ENCODE results near the gene NAA10.

Gene NAA10

GRCh38 chrX:153973127-153974002 is 38.5 kb upstream of the NAA10 start:
- no peak for DNase-seq (ENCODE audit: low read depth)
- peak overlapping the region; percentile 65 for H3K4me3 ChIP-seq (ENCODE audit: low read length)
- no peak for TF ChIP-seq CTCF (conservative IDR thresholded peaks at IDR 0.05; ENCODE audit: low read length)

GRCh38 chrX:153972368-153973126 is 37.7 kb upstream of the NAA10 start, which contains the start of gene TMEM187:
TSS of gene TMEM187 (plus strand) at chrX:153972754. CDS start at chrX:153982063, 9,309 bp downstream.
- no peak for TF ChIP-seq CTCF (conservative IDR thresholded peaks at IDR 0.05; ENCODE audit: low read length)
- DNase-seq (ENCODE audit: low read depth): peak; percentile 75
- H3K4me3 ChIP-seq (ENCODE audit: low read length): peak within 1 kb of the TSS; percentile 89

GRCh38 chrX:153971450-153972367 is 36.9 kb upstream of the NAA10 start, which contains the start of gene HCFC1:
TSS of gene HCFC1 (minus strand) at chrX:153971818. CDS start at chrX:153970840, 978 bp downstream.
- DNase-seq (ENCODE audit: low read depth): peak; percentile 86
- peak within 1 kb of the TSS; percentile 89 for H3K4me3 ChIP-seq (ENCODE audit: low read length)
- no peak for TF ChIP-seq CTCF (conservative IDR thresholded peaks at IDR 0.05; ENCODE audit: low read length)

GRCh38 chrX:153971124-153971449 is 36.2 kb upstream of the NAA10 start:
- DNase-seq (ENCODE audit: low read depth): peak; percentile 85
- peak overlapping the region; percentile 89 for H3K4me3 ChIP-seq (ENCODE audit: low read length)
- no peak for TF ChIP-seq CTCF (conservative IDR thresholded peaks at IDR 0.05; ENCODE audit: low read length)

- peak overlapping the region; percentile 89 for H3K4me3 ChIP-seq (ENCODE audit: low read length)
- no peak for TF ChIP-seq CTCF (conservative IDR thresholded peaks at IDR 0.05; ENCODE audit: low read length)
- peak; percentile 70 for DNase-seq (ENCODE audit: low read depth)
Measured at GRCh38 chrX:153970357-153971123, 35.7 kb upstream of the NAA10 start.

GRCh38 chrX:153969904-153970356 is 35.1 kb upstream of the NAA10 start:
- peak; percentile 23 for DNase-seq (ENCODE audit: low read depth)
- H3K4me3 ChIP-seq (ENCODE audit: low read length): peak overlapping the region; percentile 89
- no peak for TF ChIP-seq CTCF (conservative IDR thresholded peaks at IDR 0.05; ENCODE audit: low read length)

Measured in AG10803 (cell line).